Stimulated activated CD4-positive, alpha-beta T cell treated with anti-CD3 and anti-CD28 coated beads, Interleukin-15, amount 100 ng/mL, for 24 hours (primary cell): ENCODE data around the gene CPZ.
"Not testable (repeated sequence)": the region's sequence is repeated elsewhere in the genome, so short reads cannot be mapped to it uniquely, and the experiment has no call there.

ENCODE experiments used
- DNase-seq: peaks from one replicate; pipeline ENCODE4 v3.0.0-alpha.2; 2020

CPZ gene

DNA sequence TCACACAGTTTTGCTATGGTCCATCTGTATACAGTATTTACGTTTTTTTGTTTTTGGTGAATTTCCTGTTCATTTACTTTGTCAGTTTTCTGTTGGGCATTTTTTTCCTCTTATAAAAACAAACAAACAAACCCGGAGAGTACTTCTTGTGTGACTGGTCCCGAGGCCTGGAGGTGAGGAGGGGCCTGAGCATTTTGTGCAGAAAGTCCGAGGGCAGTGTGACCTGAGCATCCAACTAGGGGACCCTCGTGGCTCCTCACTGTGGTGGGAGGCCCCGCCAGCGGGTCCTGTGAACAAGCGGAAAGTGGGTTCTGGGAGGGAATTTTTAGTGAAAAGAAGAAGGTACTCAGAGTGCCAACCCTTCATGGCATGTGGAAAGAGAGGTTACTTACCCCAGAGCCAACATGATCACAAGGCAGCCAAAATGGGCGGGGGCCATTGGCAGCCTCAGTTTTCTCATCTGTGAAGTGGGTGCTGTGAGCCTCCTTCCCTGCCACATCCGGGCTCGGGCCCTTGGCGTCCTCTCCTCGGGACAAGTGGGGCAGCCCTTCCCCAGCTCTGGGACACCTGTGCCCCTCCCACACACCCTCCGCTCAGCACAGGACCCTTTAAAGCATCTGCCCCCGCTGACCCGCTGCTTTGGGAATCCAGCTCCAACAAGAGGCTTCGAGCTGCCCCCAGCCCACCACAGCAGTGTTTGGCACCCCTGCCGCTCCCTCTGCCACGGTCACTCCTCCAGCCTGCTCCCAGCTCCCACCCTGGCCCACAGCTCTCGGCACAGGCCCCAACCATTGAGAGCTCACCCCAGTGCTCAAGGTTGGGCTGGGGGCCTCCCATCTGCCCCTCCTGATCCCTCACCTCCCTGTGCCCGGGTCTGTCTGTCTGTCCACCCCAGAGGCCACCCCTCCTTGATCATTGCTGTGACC lies 35.2 kb upstream of the CPZ start:
- no peak for DNase-seq

DNA sequence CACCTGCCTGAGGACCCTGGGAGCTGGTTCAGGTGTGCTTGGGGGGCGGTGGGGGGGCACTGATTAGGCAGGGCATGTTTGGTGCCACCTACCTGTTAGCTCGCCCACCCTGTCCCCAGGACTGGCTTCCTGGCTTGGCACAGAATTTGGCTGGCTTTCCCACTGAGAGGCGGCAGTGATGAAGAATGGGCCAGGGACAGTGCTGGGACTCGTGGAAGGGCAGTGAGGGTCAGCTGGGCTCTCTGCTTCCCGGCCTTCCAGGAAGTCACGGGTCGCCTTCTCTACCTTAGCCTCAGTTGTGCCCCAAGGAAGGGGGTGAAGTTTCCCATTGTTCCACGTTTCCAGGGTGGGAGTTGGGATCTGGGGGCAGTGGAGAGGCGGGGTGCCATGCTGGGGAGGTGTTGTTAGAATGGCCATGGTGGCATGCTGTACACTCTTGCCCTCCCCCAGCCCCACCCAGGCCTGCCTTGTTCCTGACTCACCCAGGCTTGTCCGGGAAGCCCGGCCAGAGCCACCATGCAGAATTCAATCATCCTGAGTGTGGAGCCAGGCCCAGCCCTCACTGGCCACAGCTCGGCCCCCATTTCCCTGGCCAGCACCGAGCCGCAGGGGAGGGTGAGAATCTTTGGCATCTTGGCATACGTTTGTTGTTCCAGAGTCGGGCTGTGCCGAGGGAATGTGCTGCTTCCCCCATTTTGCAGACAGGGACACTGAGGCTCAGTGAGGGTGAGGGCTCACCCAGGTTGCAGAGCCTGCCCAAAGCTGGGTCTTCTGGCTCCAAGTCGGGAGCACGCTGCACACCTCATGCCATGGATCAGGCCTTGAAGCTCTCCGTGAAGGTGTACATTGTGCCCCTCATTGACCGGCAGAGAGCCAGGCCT lies 34.2 kb upstream of the CPZ start:
- no peak for DNase-seq

DNA sequence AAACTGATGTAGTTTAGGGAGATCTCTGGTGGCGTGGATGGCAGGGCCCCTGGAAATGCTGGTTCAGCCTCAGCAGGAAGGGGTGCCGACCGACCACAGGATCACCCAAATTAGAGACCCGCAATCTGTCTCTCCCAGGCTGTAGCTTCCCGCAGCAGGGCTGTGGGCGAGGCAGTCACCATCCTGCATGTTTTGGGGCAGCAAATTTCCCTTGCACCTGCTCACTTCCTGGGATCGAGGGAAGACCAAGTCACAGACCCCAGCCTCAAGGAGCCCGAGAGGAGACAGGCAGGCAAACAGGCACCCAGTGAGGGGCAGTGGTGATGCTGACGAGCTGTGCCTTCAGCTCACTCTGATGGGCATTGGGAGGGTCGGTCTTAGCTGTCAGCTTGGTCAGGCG lies 33.6 kb upstream of the CPZ start:
- no peak for DNase-seq

DNA sequence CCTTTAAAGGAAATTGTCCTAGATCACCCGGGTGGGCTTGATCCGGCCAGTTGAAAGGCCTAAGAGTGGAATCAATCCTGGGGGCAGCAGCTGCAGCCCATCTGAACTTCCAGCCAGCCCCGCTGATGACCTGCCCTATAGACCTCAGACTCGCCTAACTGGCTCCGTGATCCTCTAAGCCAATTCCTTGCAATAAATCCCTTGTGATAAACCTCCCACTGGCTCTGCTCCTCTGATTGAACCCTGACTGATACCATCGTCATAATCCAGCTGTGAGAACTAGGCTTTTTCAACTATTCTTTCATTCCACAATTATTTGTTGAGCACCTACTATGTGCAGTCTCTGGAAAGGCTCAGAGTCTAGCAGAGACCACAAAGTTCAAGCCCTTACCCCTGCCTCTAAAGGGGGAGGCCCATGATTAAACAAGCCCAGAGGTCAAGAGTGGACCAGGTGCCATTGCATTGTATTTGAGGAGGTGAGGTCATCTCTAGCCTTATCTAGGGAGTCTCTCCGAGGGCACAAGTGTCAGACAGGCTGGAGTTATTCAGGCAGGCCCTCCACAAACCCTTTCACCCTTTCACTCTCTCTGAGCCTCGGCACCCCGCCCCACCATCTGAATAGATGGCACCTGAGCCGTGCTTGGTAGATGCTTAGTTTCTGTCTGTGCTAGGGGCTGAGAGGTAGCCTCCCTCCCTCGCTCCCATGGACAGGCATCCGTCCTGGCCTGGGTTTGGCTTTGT lies 32.9 kb upstream of the CPZ start:
- no peak for DNase-seq

DNA sequence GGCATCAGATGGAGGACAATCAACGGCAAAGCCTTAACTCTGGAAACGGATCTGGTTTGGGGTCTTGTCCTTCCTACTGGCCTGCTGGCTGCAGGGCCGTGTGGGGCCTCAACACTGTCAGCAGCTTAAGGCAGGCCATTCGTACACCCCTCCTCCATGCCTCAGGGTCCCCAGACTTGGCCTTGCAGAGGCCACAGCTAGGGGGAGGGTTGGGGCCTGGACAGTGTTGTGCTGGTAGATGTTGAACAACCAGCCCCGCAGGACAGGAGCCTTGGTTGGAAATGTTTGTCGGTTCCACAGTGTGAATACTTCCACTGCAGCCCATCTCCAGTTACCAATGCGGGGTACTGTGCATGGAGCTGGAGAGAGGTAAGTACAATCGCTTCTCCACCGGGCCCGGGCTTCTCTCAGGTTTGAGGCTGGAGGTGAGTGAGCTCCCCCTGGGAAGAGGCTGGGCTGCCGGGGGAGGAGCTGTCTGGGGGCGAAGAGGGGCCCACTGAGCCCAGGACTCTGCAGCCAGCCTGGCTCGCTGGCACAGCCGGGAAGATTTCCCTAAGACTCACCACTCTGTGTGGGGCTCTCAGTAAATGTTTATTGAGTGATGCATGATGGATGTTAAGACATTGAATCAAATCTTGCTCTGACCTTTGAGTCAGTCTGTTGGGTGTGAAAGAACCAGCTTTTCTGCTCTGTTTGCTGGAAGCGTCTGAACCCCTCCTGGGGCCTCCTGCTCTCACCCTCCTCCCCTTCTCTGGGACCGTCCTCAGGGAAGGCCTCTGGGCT lies 32.1 kb upstream of the CPZ start:
- DNase-seq, result no peak

DNA sequence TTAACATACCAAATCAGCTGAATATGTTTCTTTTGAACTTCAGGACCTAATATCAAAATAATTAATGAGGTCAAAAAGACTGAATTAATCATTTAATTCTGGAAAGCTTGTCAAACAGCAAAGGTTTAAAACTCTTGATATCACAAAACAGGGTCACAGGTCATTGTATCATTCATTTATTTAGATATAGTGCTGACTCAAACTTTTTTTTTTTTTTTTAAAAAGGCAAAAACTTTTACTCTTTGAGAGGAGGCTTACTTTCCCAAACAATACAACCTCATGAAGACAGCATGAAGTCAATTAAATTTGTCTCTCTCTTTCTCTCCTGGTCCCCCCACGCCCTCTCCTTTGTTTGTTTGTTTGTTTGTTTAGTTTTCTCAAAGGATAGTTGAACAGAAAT lies 28.0 kb upstream of the CPZ start:
- no peak for DNase-seq

DNA sequence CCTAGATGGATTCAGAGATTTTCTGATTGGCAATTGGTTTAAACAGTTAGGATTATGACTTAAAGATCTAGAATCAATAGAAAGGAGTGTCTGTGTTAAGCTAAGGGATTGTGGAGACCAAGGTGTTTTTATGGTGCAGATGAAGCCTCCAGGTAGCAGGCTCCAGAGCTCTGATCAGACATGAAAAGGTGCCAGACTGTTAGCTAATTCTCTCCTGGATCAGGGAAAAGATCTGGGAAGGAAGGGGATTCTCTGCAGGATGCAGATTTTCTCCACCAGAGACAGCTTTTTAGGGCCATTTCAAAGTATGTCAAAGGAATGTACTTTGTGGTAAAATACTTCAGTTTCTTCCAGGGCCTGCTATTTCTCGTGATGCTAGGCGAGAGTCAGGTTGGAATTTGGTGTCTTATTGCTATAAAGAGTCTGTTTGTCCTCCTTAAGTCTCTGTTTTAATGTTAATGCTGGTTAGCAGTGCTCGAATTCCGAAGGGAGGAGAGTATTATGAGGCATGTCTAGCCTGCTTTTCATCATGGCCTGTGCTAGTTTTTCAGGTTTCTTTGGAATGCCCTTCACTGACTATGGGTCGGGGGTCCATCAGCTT lies 24.4 kb upstream of the CPZ start:
- no peak for DNase-seq

DNA sequence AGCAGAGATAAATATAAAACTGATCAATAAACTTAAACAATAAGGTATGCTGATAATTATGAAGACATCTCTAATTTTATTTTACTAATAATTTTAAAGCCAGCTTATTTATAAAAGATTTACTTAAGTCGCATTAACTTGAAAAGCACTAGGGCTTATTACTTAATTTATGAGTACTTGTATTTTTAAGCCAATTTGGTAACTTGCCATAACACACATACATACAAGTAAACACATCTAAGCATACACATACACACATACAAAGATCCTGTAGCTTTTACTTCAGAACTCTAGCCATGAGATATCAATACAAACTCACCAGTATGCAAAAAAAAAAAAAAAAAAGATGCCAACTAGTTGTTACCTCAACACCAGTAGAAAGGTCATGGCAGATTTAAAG lies 22.4 kb upstream of the CPZ start:
- DNase-seq, result no peak

DNA sequence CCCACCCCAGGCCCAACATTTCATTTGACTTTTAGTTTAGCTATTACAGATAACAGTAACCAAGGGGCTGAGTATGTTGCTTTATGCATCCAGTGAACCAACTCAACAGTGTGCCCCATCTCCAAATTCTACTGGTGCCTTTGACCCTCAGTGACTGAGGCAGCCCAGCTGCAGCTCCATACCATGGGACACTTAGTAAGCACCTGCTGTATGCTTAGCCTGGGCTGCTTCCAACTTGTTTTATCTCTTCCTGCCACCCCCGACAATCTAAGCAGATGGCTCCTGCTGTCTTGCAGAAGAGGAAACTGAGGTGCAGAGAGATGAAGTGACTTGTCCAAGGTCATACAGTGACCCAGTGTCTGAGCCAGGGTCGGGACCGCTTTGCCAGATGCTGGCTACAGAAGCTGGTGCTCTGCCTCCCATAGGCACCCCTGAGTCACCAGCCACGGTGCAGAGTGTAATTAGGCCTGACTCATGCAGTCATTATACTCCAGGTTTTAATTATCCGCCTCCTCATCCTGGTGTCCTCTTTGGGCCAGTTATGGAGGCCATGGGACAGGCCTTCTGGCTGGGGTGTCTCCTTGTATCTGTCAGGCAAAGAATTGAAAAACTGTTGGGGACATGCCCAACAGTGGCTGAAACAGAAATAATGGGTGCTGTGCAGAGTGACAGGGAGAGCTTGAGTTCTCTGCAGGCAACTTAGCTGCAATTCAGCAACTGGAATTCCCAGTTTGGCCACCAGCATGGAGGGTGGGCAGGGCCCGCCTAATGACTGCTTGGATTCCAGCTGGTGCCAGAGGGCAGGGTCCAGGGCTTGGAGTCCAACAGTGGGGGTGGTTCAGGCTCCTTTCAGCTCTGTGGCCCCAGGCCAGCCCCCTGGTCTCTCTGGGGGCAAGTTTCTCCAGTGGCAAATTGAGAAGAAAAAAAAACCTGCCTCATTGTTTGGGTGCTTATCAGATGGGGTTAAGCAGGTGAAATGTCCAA lies 20.6 kb upstream of the CPZ start:
- no peak for DNase-seq

DNA sequence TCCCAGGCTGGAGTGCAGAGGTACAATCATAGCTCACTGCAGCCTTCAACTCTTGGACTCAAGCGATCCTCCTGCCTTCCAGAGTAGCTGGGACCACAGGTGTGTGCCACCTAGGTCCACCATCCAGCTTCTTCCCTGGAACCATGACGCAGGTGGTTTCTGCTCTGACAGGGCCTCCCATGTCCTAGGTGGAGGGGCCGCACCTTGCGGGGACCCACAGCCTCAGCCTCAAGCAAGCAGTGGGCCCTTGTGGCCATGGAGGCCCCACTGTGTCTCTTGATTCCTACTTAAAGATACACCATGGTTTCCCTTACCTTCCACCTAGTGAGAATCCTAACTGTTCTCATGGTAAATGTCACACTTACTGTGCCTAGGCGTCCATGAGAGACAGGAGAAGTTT lies 19.3 kb upstream of the CPZ start:
- DNase-seq, result no peak

DNA sequence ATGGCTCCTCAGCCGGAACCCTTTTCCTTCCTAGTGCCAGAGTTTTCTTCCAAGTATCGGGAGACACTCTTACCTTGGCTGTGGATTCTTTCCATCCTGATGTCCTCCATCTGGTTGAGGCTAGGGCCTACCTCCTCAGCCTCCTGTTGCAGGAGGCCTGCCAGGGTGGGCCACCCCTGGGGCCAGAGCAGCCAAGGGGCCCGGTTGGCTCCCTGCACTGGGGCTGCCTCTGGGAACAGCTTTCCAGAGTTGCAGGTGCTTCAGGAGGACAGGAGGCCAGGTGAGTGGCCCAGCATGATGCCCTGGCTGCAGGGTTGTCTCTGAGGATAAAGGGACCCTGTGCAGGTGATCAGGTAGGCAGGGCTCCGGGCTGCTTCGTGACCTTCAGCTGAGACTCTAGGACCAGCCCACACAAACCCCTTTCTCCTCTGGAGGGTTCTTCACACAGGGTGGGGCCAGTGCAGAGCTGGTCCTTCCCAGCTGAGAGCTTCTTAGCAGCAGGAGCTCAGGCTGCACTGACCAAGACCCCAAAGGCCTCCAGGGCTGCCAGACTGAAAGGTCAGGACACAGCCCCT lies 17.7 kb upstream of the CPZ start:
- DNase-seq, result no peak

DNA sequence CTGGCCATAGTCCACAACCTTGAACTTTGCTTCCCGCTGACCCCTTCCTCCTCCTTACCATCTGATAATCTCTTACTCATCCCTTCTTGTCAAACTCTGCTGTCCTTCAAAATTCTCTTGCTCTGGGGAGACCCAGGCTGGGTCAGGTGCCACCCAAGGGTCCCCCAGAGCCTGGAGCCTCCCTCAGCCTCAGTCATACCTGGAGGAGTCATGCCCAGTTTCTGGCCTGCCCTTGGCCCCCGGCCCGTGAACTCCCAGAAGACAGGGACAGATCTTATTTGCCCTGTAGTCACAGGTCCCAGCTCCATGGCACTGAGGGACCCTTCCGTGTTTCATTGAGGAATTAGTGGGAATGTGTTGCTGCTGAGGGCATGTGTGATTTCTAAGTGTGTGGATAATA lies 17.1 kb upstream of the CPZ start:
- DNase-seq, result no peak

DNA sequence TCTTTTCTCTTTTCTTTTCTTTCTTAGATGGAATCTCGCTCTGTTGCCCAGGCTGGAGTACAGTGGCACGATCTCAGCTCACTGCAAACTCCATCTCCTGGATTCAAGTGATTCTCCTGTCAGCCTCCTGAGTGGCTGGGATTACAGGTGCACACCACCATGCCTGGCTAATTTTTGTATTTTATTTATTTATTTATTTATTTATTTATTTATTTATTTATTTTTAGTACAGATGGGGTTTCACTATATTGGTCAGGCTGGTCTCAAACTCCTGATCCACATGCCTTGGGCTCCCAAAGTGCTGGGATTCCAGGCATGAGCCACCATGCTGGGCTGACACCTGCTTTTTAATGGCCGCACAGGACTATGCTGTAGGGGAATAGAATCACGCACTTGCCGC lies 16.0 kb upstream of the CPZ start:
- not testable (repeated sequence) for DNase-seq

DNA sequence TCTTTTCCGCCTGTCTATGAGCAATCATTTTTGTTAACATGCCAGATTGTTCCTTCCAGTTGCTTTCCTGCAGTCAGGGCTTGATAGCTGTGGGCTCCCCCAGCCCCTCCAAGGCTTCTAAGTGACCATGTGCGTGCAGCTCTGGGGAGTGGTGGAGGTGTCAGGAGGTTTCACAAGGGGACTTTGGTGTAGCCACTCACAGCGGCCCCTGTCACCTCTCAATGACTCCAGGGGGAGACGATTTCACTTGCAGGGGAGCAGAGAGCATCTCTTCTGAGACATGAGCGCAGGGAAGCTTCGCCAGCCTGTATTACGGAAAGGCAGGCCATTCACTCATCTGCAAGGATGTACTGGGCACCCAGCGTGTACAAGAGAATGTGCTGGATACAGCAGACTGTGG lies 15.5 kb upstream of the CPZ start:
- DNase-seq, result no peak

DNA sequence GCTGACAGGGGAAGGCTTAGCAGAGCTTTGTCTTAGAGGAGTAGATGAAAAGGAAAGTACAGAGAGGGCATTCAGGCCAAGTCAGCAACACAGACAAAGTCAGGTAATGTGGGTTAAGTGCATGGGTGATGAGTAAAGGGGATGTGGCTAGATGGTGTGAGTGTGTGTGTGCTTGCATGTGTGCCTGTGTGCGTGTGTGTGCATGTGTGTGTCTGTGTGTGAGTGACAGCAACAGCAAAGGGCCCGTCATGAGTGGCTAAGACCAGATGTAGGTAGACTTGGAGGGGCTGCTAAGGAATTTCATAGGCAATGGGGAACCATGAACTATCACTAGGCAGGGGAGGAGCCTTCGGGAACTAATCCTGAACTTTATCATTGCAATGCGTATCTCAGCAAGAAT lies 14.6 kb upstream of the CPZ start:
- no peak for DNase-seq

DNA sequence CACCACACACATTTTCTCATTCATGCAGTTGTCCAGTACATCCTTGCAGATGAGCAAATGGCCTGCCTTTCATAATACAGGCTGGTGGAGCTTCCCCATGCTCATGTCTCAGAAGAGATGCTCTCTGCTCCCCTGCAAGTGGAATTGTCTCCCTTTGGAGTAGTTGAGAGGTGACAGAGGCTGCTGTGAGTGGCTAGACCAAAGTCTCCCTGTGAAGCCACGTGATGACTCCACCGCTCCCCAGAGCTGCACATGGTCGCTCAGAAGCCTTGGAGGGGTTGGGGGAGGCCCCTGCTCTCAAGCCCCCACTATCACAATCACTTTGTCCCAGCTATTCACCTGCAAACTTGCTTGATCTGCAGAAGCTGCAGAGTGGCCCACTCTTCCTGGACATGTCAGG lies 13.8 kb upstream of the CPZ start:
- DNase-seq, result no peak

DNA sequence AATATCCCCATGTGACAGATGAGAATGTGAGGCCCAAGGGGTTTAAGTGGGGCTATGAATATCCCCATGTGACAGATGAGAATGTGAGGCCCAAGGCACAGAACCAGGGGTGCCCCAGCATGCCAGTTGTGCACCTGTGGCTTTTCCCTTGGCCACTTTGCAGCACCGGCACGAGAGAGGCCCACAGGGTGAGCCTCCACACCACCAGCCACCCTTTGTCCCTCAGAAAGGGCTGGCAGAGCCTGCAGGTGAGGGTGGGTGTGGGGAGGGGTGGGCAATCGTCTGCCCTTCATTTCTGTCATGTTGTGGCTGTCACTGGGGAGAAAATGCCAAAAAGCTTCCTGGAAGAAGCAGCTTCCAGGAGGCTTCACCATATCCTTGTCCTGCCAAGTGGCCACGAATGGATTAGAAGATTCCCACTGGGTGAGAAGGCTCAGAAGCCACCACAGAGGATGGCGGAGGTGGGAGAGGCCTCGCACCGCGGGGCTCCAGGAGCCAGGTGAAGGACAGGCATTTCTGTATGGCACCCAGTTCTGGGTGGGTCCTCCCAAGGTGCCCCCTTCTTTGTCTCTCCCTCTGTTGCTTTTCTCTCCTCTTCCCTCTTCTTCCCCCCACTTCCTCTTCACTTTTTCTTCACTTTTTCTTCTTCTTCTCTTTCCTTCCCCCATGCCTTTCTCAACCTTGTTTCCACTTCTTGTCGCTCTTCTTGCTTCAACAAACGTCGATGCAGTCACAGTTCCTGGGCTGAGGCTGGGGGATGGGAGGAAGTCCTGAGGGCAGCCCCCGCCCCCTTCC lies 12.8 kb upstream of the CPZ start:
- no peak for DNase-seq

DNA sequence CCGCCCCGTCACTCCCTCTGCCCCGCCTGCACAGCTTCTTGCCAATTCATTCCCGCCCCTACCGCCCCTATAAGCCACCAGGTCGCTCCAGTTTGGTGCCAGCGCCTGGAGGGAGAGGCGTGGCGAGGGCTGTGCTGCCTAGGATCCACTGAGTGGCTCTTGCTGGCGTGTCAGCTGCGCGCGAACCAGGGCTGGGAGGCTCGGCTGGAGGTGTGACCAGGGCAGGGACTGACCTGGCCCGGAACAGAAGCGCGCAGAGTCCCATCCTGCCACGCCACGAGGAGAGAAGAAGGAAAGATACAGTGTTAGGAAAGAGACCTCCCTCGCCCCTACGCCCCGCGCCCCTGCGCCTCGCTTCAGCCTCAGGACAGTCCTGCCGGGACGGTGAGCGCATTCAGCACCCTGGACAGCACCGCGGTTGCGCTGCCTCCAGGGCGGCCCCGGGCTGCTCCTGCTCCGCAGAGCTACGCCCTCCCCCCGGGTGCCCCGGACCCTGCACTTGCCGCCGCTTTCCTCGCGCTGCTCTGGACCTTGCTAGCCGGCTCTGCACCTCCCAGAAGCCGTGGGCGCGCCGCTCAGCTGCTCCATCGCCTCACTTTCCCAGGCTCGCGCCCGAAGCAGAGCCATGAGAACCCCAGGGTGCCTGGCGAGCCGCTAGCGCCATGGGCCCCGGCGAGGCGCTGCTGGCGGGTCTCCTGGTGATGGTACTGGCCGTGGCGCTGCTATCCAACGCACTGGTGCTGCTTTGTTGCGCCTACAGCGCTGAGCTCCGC lies 12.1 kb upstream of the CPZ start, which contains the start of gene GPR78:
TSS of gene GPR78 (plus strand) at position 72 of the 773 bp plus-strand sequence. CDS start at position 663, 591 bp downstream.
- peak; percentile 60 for DNase-seq
